SU-DHL-6 (cell line): ENCODE results near the gene ARSB.

Experiments used
- H2AFZ ChIP-seq: fragments of 200-600 bp; sonication (generic); 2 replicates; pipeline ENCODE4 v1.6.1; 2014; ENCODE audit warnings: low read depth, mild to moderate bottlenecking, moderate library complexity, mixed read lengths, antibody characterized with exemption, low read length; ENCODE audit not compliant: severe bottlenecking
- H3F3A ChIP-seq: fragments of 200-600 bp; shearing (Covaris generic); 2 replicates; pipeline ENCODE4 v1.6.0; 2016; ENCODE audit warnings: antibody characterized with exemption, mild to moderate bottlenecking; ENCODE audit not compliant: insufficient read depth
- H3K27ac ChIP-seq: fragments of 200-600 bp; sonication (generic); 2 replicates; pipeline ENCODE4 v1.5.1; 2016; ENCODE audit warnings: low read depth, mild to moderate bottlenecking, low read length, moderate library complexity, mixed read lengths
- H3K27me3 ChIP-seq: fragments of 200-600 bp; sonication (generic), shearing (Covaris generic); 2 replicates; pipeline ENCODE4 v1.6.0; 2014; ENCODE audit warnings: mild to moderate bottlenecking, low read length
- H3K36me3 ChIP-seq: fragments of 200-600 bp; sonication (generic); 2 replicates; pipeline ENCODE4 v1.6.1; 2014; ENCODE audit warnings: mild to moderate bottlenecking, low read length, mixed read lengths
- H3K4me2 ChIP-seq: fragments of 300-600, 200-600 bp; shearing (Covaris generic), sonication (generic); 2 replicates; pipeline ENCODE4 v1.6.0; 2014; ENCODE audit warnings: low read length, low read depth, mild to moderate bottlenecking; ENCODE audit not compliant: poor library complexity, severe bottlenecking
- H3K4me3 ChIP-seq: fragments of 200-600 bp; sonication (generic); 2 replicates; pipeline ENCODE4 v1.5.1; 2014; ENCODE audit warnings: antibody characterized with exemption, low read length, mild to moderate bottlenecking, mixed read lengths; ENCODE audit not compliant: insufficient read depth, poor library complexity, severe bottlenecking
- H3K79me2 ChIP-seq: fragments of 200-600 bp; sonication (generic); 2 replicates; pipeline ENCODE4 v1.6.1; 2014; ENCODE audit warnings: mild to moderate bottlenecking, low read length, moderate library complexity; ENCODE audit not compliant: insufficient read depth
- H3K9ac ChIP-seq: fragments of 200-600 bp; sonication (generic); 2 replicates; pipeline ENCODE4 v1.7.0; 2014; ENCODE audit warnings: mild to moderate bottlenecking, low read length
- H3K9me2 ChIP-seq: fragments of 200-600 bp; sonication (generic); replicated peaks from 2 replicates; pipeline ENCODE4 v1.6.1; 2014; ENCODE audit warnings: low read length; ENCODE audit not compliant: insufficient read depth
- H3K9me3 ChIP-seq: fragments of 200-600 bp; sonication (generic); 2 replicates; pipeline ENCODE4 v1.6.1; 2014; ENCODE audit warnings: low read length, mixed read lengths; ENCODE audit not compliant: insufficient read depth
- H4K20me1 ChIP-seq: fragments of 200-600 bp; sonication (generic); 2 replicates; pipeline ENCODE4 v1.6.1; 2014; ENCODE audit warnings: low read depth, mild to moderate bottlenecking, antibody characterized with exemption, low read length, moderate library complexity, mixed read lengths
- CTCF ChIP-seq: fragments of 200-600 bp; sonication (generic); IDR thresholded peaks from one replicate; pipeline ENCODE4 v1.5.1; 2017; ENCODE audit warnings: antibody characterized with exemption, mild to moderate bottlenecking, low read length, moderate library complexity; ENCODE audit not compliant: insufficient read depth, poor library complexity, severe bottlenecking
- EZH2phosphoT487 ChIP-seq: fragments of 200-600 bp; sonication (generic), shearing (Covaris generic); conservative IDR thresholded peaks from 2 replicates; pipeline ENCODE4 v1.6.1; 2018; ENCODE audit warnings: mild to moderate bottlenecking, antibody characterized with exemption, low read length, moderate library complexity, mixed read lengths

ARSB gene

GRCh38 chr5:78959767-78960166 is 25.3 kb downstream of the ARSB start:
- no peaks in the 10 kb centered on the region for H4K20me1 ChIP-seq
- no peak for TF ChIP-seq CTCF
- TF ChIP-seq EZH2phosphoT487 = no peak
- H3K27me3 ChIP-seq = no peaks in the 10 kb centered on the region

GRCh38 chr5:78958672-78959445 is 26.3 kb downstream of the ARSB start:
- Histone ChIP-seq H3F3A (no peaks in the 10 kb centered on the region), H3K4me2 (no peak overlapping the region)

More at GRCh38 chr5:78959767-78960166, 25.3 kb downstream of the ARSB start:
- no peaks in the 10 kb centered on the region for H3K79me2 ChIP-seq
- no peak overlapping the region for H3K4me2 ChIP-seq
- H3K27ac ChIP-seq = no peak overlapping the region
- H3K36me3 ChIP-seq = no peaks in the 10 kb centered on the region
- H3K9me2 ChIP-seq = no peaks in the 10 kb centered on the region
- no peaks in the 10 kb centered on the region for H3K9me3 ChIP-seq
- no peaks in the 10 kb centered on the region for H3F3A ChIP-seq
- no peak overlapping the region for H3K4me3 ChIP-seq
- H3K9ac ChIP-seq = no peak overlapping the region
- H2AFZ ChIP-seq = no peak overlapping the region

GRCh38 chr5:78956901-78957300 is 28.2 kb downstream of the ARSB start:
- Histone ChIP-seq H2AFZ (no peak overlapping the region), H4K20me1 (no peaks in the 10 kb centered on the region), H3K4me2 (no peak overlapping the region), H3K9me3 (no peaks in the 10 kb centered on the region), H3K9me2 (no peaks in the 10 kb centered on the region), H3K9ac (no peak overlapping the region), H3K27me3 (no peaks in the 10 kb centered on the region), H3K79me2 (no peaks in the 10 kb centered on the region), H3K4me3 (no peak overlapping the region), H3K27ac (no peak overlapping the region), H3F3A (no peaks in the 10 kb centered on the region), H3K36me3 (no peaks in the 10 kb centered on the region)
- TF ChIP-seq EZH2phosphoT487 (no peak), CTCF (no peak)

More at GRCh38 chr5:78958672-78959445, 26.3 kb downstream of the ARSB start:
- Histone ChIP-seq H3K36me3 (no peaks in the 10 kb centered on the region), H3K9me2 (no peaks in the 10 kb centered on the region), H4K20me1 (no peaks in the 10 kb centered on the region), H3K4me3 (no peak overlapping the region), H3K27me3 (no peaks in the 10 kb centered on the region), H3K9ac (no peak overlapping the region), H3K9me3 (no peaks in the 10 kb centered on the region), H2AFZ (no peak overlapping the region), H3K27ac (no peak overlapping the region), H3K79me2 (no peaks in the 10 kb centered on the region)
- no peak for TF ChIP-seq EZH2phosphoT487
- no peak for TF ChIP-seq CTCF
